Measurements from ENCODE around the gene BMAL1.

DNA sequence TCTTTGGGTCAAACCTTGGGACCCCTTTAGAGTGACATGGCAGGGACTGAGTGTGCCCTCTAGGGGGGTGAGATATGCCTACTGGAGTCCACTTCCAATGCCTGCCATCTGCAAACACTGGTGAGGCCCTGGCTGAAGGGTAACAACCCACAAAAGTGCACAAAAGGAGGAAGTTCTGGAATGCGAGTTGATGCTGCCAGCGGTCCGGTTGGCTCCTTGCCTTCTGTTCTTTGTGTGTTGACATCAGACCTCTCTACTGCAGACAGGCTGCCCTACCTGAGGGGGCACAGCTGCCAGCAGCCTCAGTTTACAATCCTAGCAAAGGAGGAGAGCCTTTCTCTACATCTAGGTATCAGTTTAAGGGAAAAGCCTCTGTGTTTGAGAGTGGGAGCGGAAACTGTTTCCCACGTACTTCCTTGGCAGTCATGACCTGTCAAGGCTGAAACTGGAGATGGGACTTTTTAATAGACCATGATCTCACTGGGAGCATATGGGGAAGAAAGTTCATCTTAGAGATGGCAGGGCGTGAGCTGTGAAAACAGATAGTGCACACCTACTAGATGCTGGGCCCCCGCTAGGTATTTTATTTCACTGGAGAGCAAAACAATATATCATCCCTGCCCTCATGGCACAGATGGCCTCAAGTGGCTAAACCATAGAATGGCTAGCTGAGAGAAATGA is 27.2 kb downstream of the BMAL1 start:
- TF ChIP-seq, protein P1, sequence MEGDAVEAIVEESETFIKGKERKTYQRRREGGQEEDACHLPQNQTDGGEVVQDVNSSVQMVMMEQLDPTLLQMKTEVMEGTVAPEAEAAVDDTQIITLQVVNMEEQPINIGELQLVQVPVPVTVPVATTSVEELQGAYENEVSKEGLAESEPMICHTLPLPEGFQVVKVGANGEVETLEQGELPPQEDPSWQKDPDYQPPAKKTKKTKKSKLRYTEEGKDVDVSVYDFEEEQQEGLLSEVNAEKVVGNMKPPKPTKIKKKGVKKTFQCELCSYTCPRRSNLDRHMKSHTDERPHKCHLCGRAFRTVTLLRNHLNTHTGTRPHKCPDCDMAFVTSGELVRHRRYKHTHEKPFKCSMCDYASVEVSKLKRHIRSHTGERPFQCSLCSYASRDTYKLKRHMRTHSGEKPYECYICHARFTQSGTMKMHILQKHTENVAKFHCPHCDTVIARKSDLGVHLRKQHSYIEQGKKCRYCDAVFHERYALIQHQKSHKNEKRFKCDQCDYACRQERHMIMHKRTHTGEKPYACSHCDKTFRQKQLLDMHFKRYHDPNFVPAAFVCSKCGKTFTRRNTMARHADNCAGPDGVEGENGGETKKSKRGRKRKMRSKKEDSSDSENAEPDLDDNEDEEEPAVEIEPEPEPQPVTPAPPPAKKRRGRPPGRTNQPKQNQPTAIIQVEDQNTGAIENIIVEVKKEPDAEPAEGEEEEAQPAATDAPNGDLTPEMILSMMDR (IDR thresholded peaks at IDR 0.05), result no peak
- TF ChIP-seq POLR2A (IDR thresholded peaks at IDR 0.05), result no peak

All from thyroid gland (tissue), 4 donors.